ENCODE results near the gene PTRHD1. TPM values are rescaled to one million over a fixed set of nuclear protein-coding genes. Genes with fewer than 3 reads are reported as not detected.
A peak's percentile ranks its signal among the peaks of the same experiment; 100 is the strongest.

Gene PTRHD1
- polyA plus RNA-seq, 1 donor: 38.6 TPM

- H3K27me3 ChIP-seq (ENCODE audit: control insufficient read depth, insufficient read depth, low read length): no peaks in the 10 kb centered on the region
- DNase-seq: peak; percentile 81 to 82
- no CpG with 5 or more reads among the region's 12 CpGs for WGBS (ENCODE audit: insufficient coverage, low lambda C conversion rate)
Observed at GRCh38 chr2:24830786-24831185, 37.6 kb upstream of the PTRHD1 start.

GRCh38 chr2:24830351-24830750, 37.2 kb upstream of the PTRHD1 start:
- Histone ChIP-seq H3K4me3 (ENCODE audit: low read length) (no peak overlapping the region), H3K27me3 (ENCODE audit: control insufficient read depth, insufficient read depth, low read length) (no peaks in the 10 kb centered on the region), H3K36me3 (ENCODE audit: control insufficient read depth, insufficient read depth, low read length) (peaks cover 23% of the 10 kb centered on the region), H3K4me1 (ENCODE audit: control insufficient read depth, insufficient read depth, low read length) (peaks cover 8% of the 10 kb centered on the region), H3K27ac (ENCODE audit: low read length) (peak overlapping the region; percentile 52), H3K9me3 (ENCODE audit: control insufficient read depth, low read depth, low read length) (no peaks in the 10 kb centered on the region)
- WGBS (ENCODE audit: insufficient coverage, low lambda C conversion rate): no CpG with 5 or more reads among the region's 5 CpGs
- DNase-seq: no peak

More at GRCh38 chr2:24830786-24831185, 37.6 kb upstream of the PTRHD1 start:
- Histone ChIP-seq H3K27ac (ENCODE audit: low read length) (peak overlapping the region; percentile 52), H3K9me3 (ENCODE audit: control insufficient read depth, low read depth, low read length) (no peaks in the 10 kb centered on the region), H3K36me3 (ENCODE audit: control insufficient read depth, insufficient read depth, low read length) (peaks cover 20% of the 10 kb centered on the region), H3K4me3 (ENCODE audit: low read length) (no peak overlapping the region), H3K4me1 (ENCODE audit: control insufficient read depth, insufficient read depth, low read length) (peaks cover 8% of the 10 kb centered on the region)

GRCh38 chr2:24828238-24828996, 35.2 kb upstream of the PTRHD1 start:
- no peak overlapping the region for H3K27ac ChIP-seq (ENCODE audit: low read length)
- H3K4me3 ChIP-seq (ENCODE audit: low read length): no peak overlapping the region
- no peak for DNase-seq
- H3K36me3 ChIP-seq (ENCODE audit: control insufficient read depth, insufficient read depth, low read length): peaks cover 5% of the 10 kb centered on the region
- no peaks in the 10 kb centered on the region for H3K9me3 ChIP-seq (ENCODE audit: control insufficient read depth, low read depth, low read length)
- no CpG with 5 or more reads among the region's 17 CpGs for WGBS (ENCODE audit: insufficient coverage, low lambda C conversion rate)
- H3K4me1 ChIP-seq (ENCODE audit: control insufficient read depth, insufficient read depth, low read length): peaks cover 8% of the 10 kb centered on the region
- no peaks in the 10 kb centered on the region for H3K27me3 ChIP-seq (ENCODE audit: control insufficient read depth, insufficient read depth, low read length)

GRCh38 chr2:24827321-24828237, 34.4 kb upstream of the PTRHD1 start:
- WGBS (ENCODE audit: insufficient coverage, low lambda C conversion rate): no CpG with 5 or more reads among the region's 30 CpGs
- no peak overlapping the region for H3K27ac ChIP-seq (ENCODE audit: low read length)
- no peaks in the 10 kb centered on the region for H3K9me3 ChIP-seq (ENCODE audit: control insufficient read depth, low read depth, low read length)
- H3K4me3 ChIP-seq (ENCODE audit: low read length): no peak overlapping the region
- peak; percentile 78 to 81 for DNase-seq
- peaks cover 8% of the 10 kb centered on the region for H3K4me1 ChIP-seq (ENCODE audit: control insufficient read depth, insufficient read depth, low read length)
- H3K36me3 ChIP-seq (ENCODE audit: control insufficient read depth, insufficient read depth, low read length): peaks cover 11% of the 10 kb centered on the region
- no peaks in the 10 kb centered on the region for H3K27me3 ChIP-seq (ENCODE audit: control insufficient read depth, insufficient read depth, low read length)

GRCh38 chr2:24826773-24827145, 33.6 kb upstream of the PTRHD1 start:
- Histone ChIP-seq H3K9me3 (ENCODE audit: control insufficient read depth, low read depth, low read length) (no peaks in the 10 kb centered on the region), H3K4me3 (ENCODE audit: low read length) (no peak overlapping the region), H3K36me3 (ENCODE audit: control insufficient read depth, insufficient read depth, low read length) (peaks cover 19% of the 10 kb centered on the region), H3K4me1 (ENCODE audit: control insufficient read depth, insufficient read depth, low read length) (peaks cover 8% of the 10 kb centered on the region), H3K27ac (ENCODE audit: low read length) (no peak overlapping the region), H3K27me3 (ENCODE audit: control insufficient read depth, insufficient read depth, low read length) (no peaks in the 10 kb centered on the region)
- no CpG with 5 or more reads among the region's 5 CpGs for WGBS (ENCODE audit: insufficient coverage, low lambda C conversion rate)
- DNase-seq: no peak

- Histone ChIP-seq H3K9me3 (ENCODE audit: control insufficient read depth, low read depth, low read length) (no peaks in the 10 kb centered on the region), H3K36me3 (ENCODE audit: control insufficient read depth, insufficient read depth, low read length) (peaks cover 25% of the 10 kb centered on the region), H3K27me3 (ENCODE audit: control insufficient read depth, insufficient read depth, low read length) (no peaks in the 10 kb centered on the region), H3K4me3 (ENCODE audit: low read length) (no peak overlapping the region), H3K27ac (ENCODE audit: low read length) (no peak overlapping the region), H3K4me1 (ENCODE audit: control insufficient read depth, insufficient read depth, low read length) (peaks cover 6% of the 10 kb centered on the region)
- 100% methylated on average over 1 of the region's 14 CpGs for WGBS (ENCODE audit: insufficient coverage, low lambda C conversion rate)
- DNase-seq: no peak
Observed at GRCh38 chr2:24825883-24826772, 32.9 kb upstream of the PTRHD1 start.

- Histone ChIP-seq H3K27me3 (ENCODE audit: control insufficient read depth, insufficient read depth, low read length) (no peaks in the 10 kb centered on the region), H3K9me3 (ENCODE audit: control insufficient read depth, low read depth, low read length) (no peaks in the 10 kb centered on the region), H3K4me1 (ENCODE audit: control insufficient read depth, insufficient read depth, low read length) (peaks cover under 1% of the 10 kb centered on the region), H3K4me3 (ENCODE audit: low read length) (no peak overlapping the region), H3K27ac (ENCODE audit: low read length) (no peak overlapping the region), H3K36me3 (ENCODE audit: control insufficient read depth, insufficient read depth, low read length) (peaks cover 34% of the 10 kb centered on the region)
- DNase-seq: no peak
- no CpG with 5 or more reads among the region's 16 CpGs for WGBS (ENCODE audit: insufficient coverage, low lambda C conversion rate)
Observed at GRCh38 chr2:24824966-24825882, 32.0 kb upstream of the PTRHD1 start.

- H3K4me1 ChIP-seq (ENCODE audit: control insufficient read depth, insufficient read depth, low read length): no peaks in the 10 kb centered on the region
- no peak for DNase-seq
- no CpG with 5 or more reads among the region's 14 CpGs for WGBS (ENCODE audit: insufficient coverage, low lambda C conversion rate)
Observed at GRCh38 chr2:24824071-24824588, 30.9 kb upstream of the PTRHD1 start.

GRCh38 chr2:24822049-24822706, 29.0 kb upstream of the PTRHD1 start:
- Histone ChIP-seq H3K27me3 (ENCODE audit: control insufficient read depth, insufficient read depth, low read length) (no peaks in the 10 kb centered on the region), H3K4me1 (ENCODE audit: control insufficient read depth, insufficient read depth, low read length) (no peaks in the 10 kb centered on the region), H3K36me3 (ENCODE audit: control insufficient read depth, insufficient read depth, low read length) (peaks cover 59% of the 10 kb centered on the region), H3K9me3 (ENCODE audit: control insufficient read depth, low read depth, low read length) (no peaks in the 10 kb centered on the region), H3K4me3 (ENCODE audit: low read length) (no peak overlapping the region), H3K27ac (ENCODE audit: low read length) (no peak overlapping the region)
- WGBS (ENCODE audit: insufficient coverage, low lambda C conversion rate): no CpG with 5 or more reads among the region's 7 CpGs
- no peak for DNase-seq

More at GRCh38 chr2:24824071-24824588, 30.9 kb upstream of the PTRHD1 start:
- H3K4me3 ChIP-seq (ENCODE audit: low read length): no peak overlapping the region
- no peaks in the 10 kb centered on the region for H3K9me3 ChIP-seq (ENCODE audit: control insufficient read depth, low read depth, low read length)
- H3K27ac ChIP-seq (ENCODE audit: low read length): no peak overlapping the region
- H3K27me3 ChIP-seq (ENCODE audit: control insufficient read depth, insufficient read depth, low read length): no peaks in the 10 kb centered on the region
- H3K36me3 ChIP-seq (ENCODE audit: control insufficient read depth, insufficient read depth, low read length): peaks cover 44% of the 10 kb centered on the region

Measured in large intestine (tissue), 3 donors.